Measurements from ENCODE around the gene DDOST. TPM values are rescaled to one million over a fixed set of nuclear protein-coding genes. Genes with fewer than 3 reads are reported as not detected.

The DDOST gene
- 100 TPM for total RNA-seq

DNA sequence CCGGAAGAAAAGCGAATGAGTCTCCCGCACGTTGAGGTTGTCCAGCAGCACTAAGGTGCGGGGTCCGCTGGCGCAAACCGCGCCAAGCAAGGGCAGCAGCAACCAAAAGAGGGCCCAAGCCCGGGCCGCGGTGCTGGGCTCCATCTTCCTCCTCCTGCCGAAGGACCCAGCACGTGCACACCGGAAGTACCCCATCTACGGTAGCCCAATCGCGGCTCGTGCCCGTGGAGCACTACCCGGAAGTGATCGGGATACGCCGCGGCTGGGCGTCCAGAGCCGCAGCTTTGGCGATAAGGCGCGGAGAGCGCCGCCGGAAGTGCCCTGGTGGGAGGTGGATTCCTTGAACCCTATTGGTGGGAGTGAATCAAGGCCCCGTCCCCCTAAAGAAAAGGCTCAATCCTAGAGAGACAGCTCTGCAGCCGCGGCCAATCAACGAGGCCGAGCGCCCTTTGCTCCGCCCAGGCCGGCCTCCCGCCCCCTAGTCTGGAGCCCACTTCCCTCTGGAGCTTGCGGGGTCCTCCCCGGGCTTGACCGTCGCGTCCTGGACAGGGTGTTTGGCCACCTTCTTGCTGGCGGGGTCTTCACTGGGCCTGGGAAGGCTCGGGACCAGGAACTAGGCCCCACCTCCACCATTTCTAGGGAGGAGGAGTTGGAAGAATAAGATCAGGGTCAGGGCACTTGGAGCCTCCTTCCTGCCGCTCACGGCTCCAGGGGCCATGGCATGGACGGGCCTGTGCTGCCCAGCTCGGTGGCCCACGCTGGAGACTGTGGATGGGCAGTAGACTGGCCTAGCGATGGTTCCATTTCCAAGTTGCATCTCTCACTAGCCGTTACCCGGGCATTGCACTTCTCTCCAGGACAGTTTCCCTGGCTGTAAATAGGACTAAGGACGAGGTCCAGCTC is at the start of gene DDOST:
TSS of gene DDOST (minus strand) at position 163 of the 903 bp plus-strand sequence. CDS start at position 144, 19 bp downstream.

DNA sequence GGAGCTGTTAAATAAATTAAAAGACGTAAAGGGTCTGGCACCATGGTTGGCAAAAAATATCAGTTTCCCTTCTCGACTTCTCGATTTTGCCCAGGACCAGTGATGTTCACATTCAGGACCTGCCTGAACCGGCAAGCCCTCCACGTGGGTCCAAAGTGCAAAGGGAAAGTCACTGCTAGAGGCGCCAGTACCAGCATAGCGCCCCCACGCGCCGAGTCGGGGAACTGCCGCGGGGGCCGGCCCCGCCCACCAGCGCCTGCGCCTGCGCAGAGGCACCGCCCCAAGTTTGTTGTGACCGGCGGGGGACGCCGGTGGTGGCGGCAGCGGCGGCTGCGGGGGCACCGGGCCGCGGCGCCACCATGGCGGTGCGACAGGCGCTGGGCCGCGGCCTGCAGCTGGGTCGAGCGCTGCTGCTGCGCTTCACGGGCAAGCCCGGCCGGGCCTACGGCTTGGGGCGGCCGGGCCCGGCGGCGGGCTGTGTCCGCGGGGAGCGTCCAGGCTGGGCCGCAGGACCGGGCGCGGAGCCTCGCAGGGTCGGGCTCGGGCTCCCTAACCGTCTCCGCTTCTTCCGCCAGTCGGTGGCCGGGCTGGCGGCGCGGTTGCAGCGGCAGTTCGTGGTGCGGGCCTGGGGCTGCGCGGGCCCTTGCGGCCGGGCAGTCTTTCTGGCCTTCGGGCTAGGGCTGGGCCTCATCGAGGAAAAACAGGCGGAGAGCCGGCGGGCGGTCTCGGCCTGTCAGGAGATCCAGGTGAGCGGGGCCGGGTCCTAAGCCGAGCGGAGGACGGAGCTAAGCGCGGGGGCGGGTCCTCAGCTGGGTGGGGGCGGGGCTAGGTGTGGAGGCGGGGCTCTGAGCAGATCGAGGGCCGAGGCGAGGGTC is 27.7 kb downstream of the DDOST start, which contains the start of gene PINK1:
TSS of gene PINK1 (plus strand) at position 269 of the 875 bp plus-strand sequence. CDS start at position 360, 91 bp downstream.

Other genes starting within 250 kb of the DDOST start
- 128 TPM for gene CAMK2N1, start 175.2 kb downstream of the DDOST start, total RNA-seq
- 21.2 TPM for gene MUL1, start 153.2 kb downstream of the DDOST start, total RNA-seq
- gene FAM43B, start 108.8 kb downstream of the DDOST start, total RNA-seq: 8.5 TPM
- gene CDA, start 72.3 kb downstream of the DDOST start, total RNA-seq: not detected
- gene PINK1, start 27.9 kb downstream of the DDOST start, total RNA-seq: 152 TPM
- gene KIF17, start 56.6 kb upstream of the DDOST start, total RNA-seq: 17.8 TPM
- 10.8 TPM for gene SH2D5, start 71.3 kb upstream of the DDOST start, total RNA-seq
- 334 TPM for gene HP1BP3, start 125.9 kb upstream of the DDOST start, total RNA-seq